K562 (cell line): Measurements from ENCODE around the gene COPS8. TPM values are rescaled to one million over a fixed set of nuclear protein-coding genes. Genes with fewer than 3 reads are reported as not detected.

Experiments used
- ATAC-seq: fragments of 200-7000 bp; cut with Tn5 transposase; 3 replicates; pipeline ENCODE4 v1.9.1; 2020; ENCODE audit warnings: moderate library complexity
- BruUV-seq: library from RNA; stranded (reverse); fragments of 400-500 nt; replicated peaks from 2 replicates; lab custom pipeline; 2021; lab: Mats Ljungman, UMichigan
- CTCF ChIA-PET: fragments of 300-600 bp; formaldehyde crosslinking; extraction: SDS; loops from one replicate; lab custom pipeline; 2021; ENCODE audit warnings: low intra/inter-chr PET ratio; lab: Yijun Ruan, JAX
- POLR2A ChIA-PET: fragments of 300-600, 350-650 bp; sonication (Branson Sonifier 250); formaldehyde crosslinking; extraction: SDS; loops from one replicate; lab custom pipeline; 2021; ENCODE audit warnings: antibody characterized with exemption, inconsistent platforms; lab: Yijun Ruan, JAX
- DNase-seq, 4 experiments: peaks; one replicate each; pipeline versions ENCODE4 v3.0.0 to v3.0.0-alpha.2; 2011 to 2018; ENCODE audit warnings: low spot score in 3 of 4, mixed read lengths in 3 of 4; ENCODE audit errors: extremely low read depth in 1 of 4
- FAIRE-seq: peaks from 2 replicates; lab custom pipeline; 2011; peaks lifted over from hg19 to GRCh38; lab: Jason Lieb, UNC
- H2AFZ ChIP-seq: 2 replicates; pipeline ENCODE4 v1.6.0; 2011; ENCODE audit warnings: low read depth, low read length, control low read depth, inconsistent platforms
- H3K27ac ChIP-seq: fragments of 200-600 bp; 3 replicates; pipeline ENCODE4 v1.8.0; 2011; ENCODE audit warnings: low read depth, mild to moderate bottlenecking, control low read depth, inconsistent platforms, low read length, moderate library complexity, mixed read lengths; ENCODE audit errors: extremely low read depth
- H3K27me3 ChIP-seq, 2 experiments: fragments of 300-600 bp in 1 of 2; 2 replicates in 1 of 2; 3 replicates in 1 of 2; pipeline versions ENCODE4 v1.6.0 to v1.8.0; 2011; ENCODE audit warnings: inconsistent platforms in 2 of 2, low read length in 2 of 2, mild to moderate bottlenecking in 1 of 2, mixed read lengths in 1 of 2, moderate library complexity in 1 of 2; ENCODE audit not compliant: control insufficient read depth in 2 of 2, insufficient read depth in 2 of 2
- H3K36me3 ChIP-seq: fragments of 300-600 bp; 3 replicates; pipeline ENCODE4 v1.8.0; 2011; ENCODE audit warnings: mild to moderate bottlenecking, low read length, inconsistent platforms; ENCODE audit not compliant: control insufficient read depth, insufficient read depth
- H3K4me1 ChIP-seq, 2 experiments: fragments of 200-600 bp in 1 of 2; replicated peaks in 1 of 2; 2 replicates in 1 of 2; 3 replicates in 1 of 2; pipeline versions ENCODE4 v1.5.1 to v1.8.0; 2011; ENCODE audit warnings: inconsistent platforms in 2 of 2, low read length in 2 of 2, mild to moderate bottlenecking in 1 of 2, mixed read lengths in 1 of 2, moderate library complexity in 1 of 2; ENCODE audit not compliant: control insufficient read depth in 2 of 2, insufficient read depth in 2 of 2
- H3K4me2 ChIP-seq: 2 replicates; pipeline ENCODE4 v1.6.1; 2011; ENCODE audit warnings: low read length, control low read depth, inconsistent platforms, mixed read lengths; ENCODE audit not compliant: insufficient read depth
- H3K4me3 ChIP-seq: fragments of 200-600 bp; sonication (generic), shearing (Covaris generic); 2 replicates; pipeline ENCODE4 v1.5.1; 2016; ENCODE audit warnings: control low read depth, inconsistent platforms
- H3K79me2 ChIP-seq: fragments of 200-600 bp; 3 replicates; pipeline ENCODE4 v1.8.0; 2011; ENCODE audit warnings: low read length, inconsistent platforms; ENCODE audit not compliant: control insufficient read depth, insufficient read depth
- H3K9ac ChIP-seq, 2 experiments: 2 replicates each; pipeline versions ENCODE4 v1.6.0 to v1.6.1; 2011; ENCODE audit warnings: low read depth in 2 of 2, low read length in 2 of 2, control low read depth in 1 of 2, inconsistent platforms in 1 of 2, mild to moderate bottlenecking in 1 of 2, mixed read lengths in 1 of 2; ENCODE audit not compliant: insufficient read depth in 1 of 2
- H3K9me1 ChIP-seq: one replicate; pipeline ENCODE4 v1.6.0; 2011; ENCODE audit warnings: inconsistent platforms, mild to moderate bottlenecking, low read length, moderate library complexity; ENCODE audit not compliant: control insufficient read depth, insufficient read depth
- H3K9me3 ChIP-seq: replicated peaks from 2 replicates; pipeline ENCODE4 v1.5.1; 2011; ENCODE audit warnings: low read depth, low read length, inconsistent platforms; ENCODE audit not compliant: control insufficient read depth, insufficient read depth
- H4K20me1 ChIP-seq: replicated peaks from 2 replicates; pipeline ENCODE4 v1.6.1; 2011; ENCODE audit warnings: low read length, inconsistent platforms, mixed read lengths; ENCODE audit not compliant: control insufficient read depth, insufficient read depth
- CREB5 ChIP-seq: fragments of 250-450 bp; sonication (Bioruptor Pico); IDR thresholded peaks from 2 replicates; pipeline ENCODE4 v1.5.0; 2020; ENCODE audit warnings: mild to moderate bottlenecking
- ELF2 ChIP-seq: fragments of 250-450 bp; sonication (Bioruptor Pico); IDR thresholded peaks from 2 replicates; pipeline ENCODE4 v1.5.0; 2021; ENCODE audit warnings: mild to moderate bottlenecking
- MAFF ChIP-seq: IDR thresholded peaks from 2 replicates; pipeline ENCODE4 v1.6.1; 2012; ENCODE audit warnings: low read length, improper control_type of control experiment
- MEF2D ChIP-seq: conservative IDR thresholded peaks from 2 replicates; pipeline ENCODE4 v1.6.1; 2016; ENCODE audit warnings: low read depth, missing genetic modification characterization, missing compliant biosample characterization
- MXD1 ChIP-seq: fragments of 250-450 bp; sonication (Bioruptor Pico); IDR thresholded peaks from 2 replicates; pipeline ENCODE4 v1.8.0; 2021; ENCODE audit warnings: borderline replicate concordance, mild to moderate bottlenecking, moderate library complexity; ENCODE audit not compliant: poor library complexity, severe bottlenecking
- NCOA6 ChIP-seq: fragments of 450-650 bp; IDR thresholded peaks from 2 replicates; pipeline ENCODE4 v1.6.1; 2017; ENCODE audit warnings: mild to moderate bottlenecking
- NUFIP1 ChIP-seq: fragments of 450-650 bp; IDR thresholded peaks from 2 replicates; pipeline ENCODE4 v1.6.1; 2018; ENCODE audit not compliant: partially characterized antibody
- TRIM28 ChIP-seq: fragments of 450-650 bp; IDR thresholded peaks from 2 replicates; pipeline ENCODE4 v1.6.1; 2017
- WGBS: fragments of 100-300 bp; shearing (Covaris generic); methylation state at CpG from one replicate; pipeline ENCODE4 v1.1.6; 2016; ENCODE audit warnings: low coverage, mixed read lengths; ENCODE audit not compliant: insufficient coverage; ENCODE audit errors: missing lambda C conversion rate; 5-methylcytosine and 5-hydroxymethylcytosine counted together
- in situ Hi-C: fragments of 300-500 bp; cut with MboI; formaldehyde crosslinking; loops from 4 replicates; pipeline ENCODE4 v1.15.0; 2018; ENCODE audit warnings: inconsistent platforms, mixed read lengths
- intact Hi-C: fragments of 100-400 bp; cut with micrococcal nuclease; formaldehyde crosslinking; loops from 2 replicates; pipeline ENCODE4 v1.14.2; 2022
- polyA plus RNA-seq, 8 experiments: library from polyadenylated mRNA; depleted of rRNA in 4 of 8; stranded (reverse) in 5 of 8; unstranded in 3 of 8; fragments of >200 nt; fragmentation: Nextera tagmentation in 2 of 8; fragmentation: Illumina TruSeq in 1 of 8; extraction: Ambion mirVana in 2 of 8; extraction: Trizol in 1 of 8; gene quantifications; 2 replicates each; pipeline versions ENCODE4 v1.2.1 to v1.2.3, GENCODE V29; 2011 to 2014; ENCODE audit warnings: inconsistent platforms in 1 of 8, missing spikeins in 1 of 8
- total RNA-seq, 7 experiments: library from RNA; depleted of rRNA in 6 of 7; stranded (reverse); fragments of >200 nt in 6 of 7; fragmentation: Illumina TruSeq in 2 of 7; extraction: Trizol in 2 of 7; gene quantifications; 2 replicates each; pipeline versions ENCODE4 v1.2.1 to v1.2.3, GENCODE V29; 2011 to 2021; ENCODE audit warnings: low replicate concordance in 1 of 7
- TF ChIP-seq, protein P1 (sequence below), 3 experiments: fragments of 200-800 bp in 1 of 3; fragments of 250-450 bp in 1 of 3; fragments of 450-650 bp in 1 of 3; sonication (Bioruptor Pico) in 1 of 3; sonication (Bioruptor generic) in 1 of 3; formaldehyde crosslinking in 1 of 3; IDR thresholded peaks; 2 replicates each; pipeline versions ENCODE4 v1.6.1 to v1.8.0; 2016 to 2022; ENCODE audit warnings: mild to moderate bottlenecking in 2 of 3, missing genetic modification characterization in 2 of 3, missing compliant biosample characterization in 1 of 3, moderate library complexity in 1 of 3
- TF ChIP-seq, protein P2 (sequence below): fragments of 450-650 bp; IDR thresholded peaks from one replicate; pipeline ENCODE4 v1.6.1; 2018; ENCODE audit warnings: mild to moderate bottlenecking, moderate library complexity; ENCODE audit not compliant: partially characterized antibody

The COPS8 gene
- total and polyA plus RNA-seq, 9 of the 15 experiments (the other 6 are each of a cell fraction or from before 2014, with no cell fraction given), result 28.2 to 97.3 (median 58.9) TPM

DNA sequence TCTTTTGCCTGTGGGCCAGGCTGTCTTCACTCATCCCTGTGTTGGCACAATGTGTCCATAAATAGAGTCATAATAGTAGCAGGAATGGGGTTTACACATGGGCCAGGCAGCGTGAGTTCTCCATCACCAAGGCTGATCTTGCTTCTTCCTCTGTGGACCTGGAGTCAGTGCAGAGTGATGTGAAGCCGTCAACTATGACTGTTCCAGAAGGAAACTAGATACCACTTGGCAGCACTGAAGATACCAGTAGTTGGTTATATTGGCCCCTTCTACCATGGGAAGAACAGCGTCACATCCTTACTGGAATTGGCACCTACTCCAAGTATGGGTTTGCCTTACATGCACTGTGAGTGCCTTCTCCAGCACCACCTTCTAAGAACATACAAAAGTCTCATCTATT, 30.2 kb downstream of the COPS8 start (continued):
- no peak for TF ChIP-seq CREB5

DNA sequence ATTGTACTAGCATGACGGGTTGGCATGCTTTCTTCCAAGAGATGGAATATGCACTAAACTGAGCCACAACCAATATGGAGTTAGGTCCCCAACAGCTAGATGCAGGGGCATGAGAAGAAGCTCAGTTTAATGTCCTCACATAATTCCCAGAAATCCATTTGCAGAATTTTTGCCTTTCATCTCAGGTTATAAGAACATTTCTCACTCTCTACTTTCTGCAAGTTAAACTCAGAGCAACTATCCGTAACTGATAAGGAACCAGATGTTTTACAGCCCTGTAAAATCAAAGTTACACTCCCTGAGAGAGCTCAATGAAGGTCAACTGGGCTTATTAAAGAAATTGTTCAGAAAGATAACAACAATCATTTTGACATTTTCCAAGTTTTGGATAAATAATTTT, 30.7 kb downstream of the COPS8 start:
- no peak overlapping the region for H3K4me3 ChIP-seq
- intact Hi-C loops, result no loop called here
- H3K4me1 ChIP-seq, result no peaks in the 10 kb centered on the region
- DNase-seq, result no peak
- no peaks in the 10 kb centered on the region for H3K9me1 ChIP-seq
- H3K9me3 ChIP-seq, result no peaks in the 10 kb centered on the region
- TF ChIP-seq, protein P1, sequence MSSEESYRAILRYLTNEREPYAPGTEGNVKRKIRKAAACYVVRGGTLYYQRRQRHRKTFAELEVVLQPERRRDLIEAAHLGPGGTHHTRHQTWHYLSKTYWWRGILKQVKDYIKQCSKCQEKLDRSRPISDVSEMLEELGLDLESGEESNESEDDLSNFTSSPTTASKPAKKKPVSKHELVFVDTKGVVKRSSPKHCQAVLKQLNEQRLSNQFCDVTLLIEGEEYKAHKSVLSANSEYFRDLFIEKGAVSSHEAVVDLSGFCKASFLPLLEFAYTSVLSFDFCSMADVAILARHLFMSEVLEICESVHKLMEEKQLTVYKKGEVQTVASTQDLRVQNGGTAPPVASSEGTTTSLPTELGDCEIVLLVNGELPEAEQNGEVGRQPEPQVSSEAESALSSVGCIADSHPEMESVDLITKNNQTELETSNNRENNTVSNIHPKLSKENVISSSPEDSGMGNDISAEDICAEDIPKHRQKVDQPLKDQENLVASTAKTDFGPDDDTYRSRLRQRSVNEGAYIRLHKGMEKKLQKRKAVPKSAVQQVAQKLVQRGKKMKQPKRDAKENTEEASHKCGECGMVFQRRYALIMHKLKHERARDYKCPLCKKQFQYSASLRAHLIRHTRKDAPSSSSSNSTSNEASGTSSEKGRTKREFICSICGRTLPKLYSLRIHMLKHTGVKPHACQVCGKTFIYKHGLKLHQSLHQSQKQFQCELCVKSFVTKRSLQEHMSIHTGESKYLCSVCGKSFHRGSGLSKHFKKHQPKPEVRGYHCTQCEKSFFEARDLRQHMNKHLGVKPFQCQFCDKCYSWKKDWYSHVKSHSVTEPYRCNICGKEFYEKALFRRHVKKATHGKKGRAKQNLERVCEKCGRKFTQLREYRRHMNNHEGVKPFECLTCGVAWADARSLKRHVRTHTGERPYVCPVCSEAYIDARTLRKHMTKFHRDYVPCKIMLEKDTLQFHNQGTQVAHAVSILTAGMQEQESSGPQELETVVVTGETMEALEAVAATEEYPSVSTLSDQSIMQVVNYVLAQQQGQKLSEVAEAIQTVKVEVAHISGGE (CRISPR knock-in tag; IDR thresholded peaks at IDR 0.05), result no peak
- TF ChIP-seq MAFF (no peak), MEF2D (tag) (no peak), NCOA6 (no peak), TRIM28 (no peak), MXD1 (CRISPR knock-in tag) (no peak), NUFIP1 (no peak), ELF2 (CRISPR knock-in tag) (no peak)
- TF ChIP-seq, protein P2, sequence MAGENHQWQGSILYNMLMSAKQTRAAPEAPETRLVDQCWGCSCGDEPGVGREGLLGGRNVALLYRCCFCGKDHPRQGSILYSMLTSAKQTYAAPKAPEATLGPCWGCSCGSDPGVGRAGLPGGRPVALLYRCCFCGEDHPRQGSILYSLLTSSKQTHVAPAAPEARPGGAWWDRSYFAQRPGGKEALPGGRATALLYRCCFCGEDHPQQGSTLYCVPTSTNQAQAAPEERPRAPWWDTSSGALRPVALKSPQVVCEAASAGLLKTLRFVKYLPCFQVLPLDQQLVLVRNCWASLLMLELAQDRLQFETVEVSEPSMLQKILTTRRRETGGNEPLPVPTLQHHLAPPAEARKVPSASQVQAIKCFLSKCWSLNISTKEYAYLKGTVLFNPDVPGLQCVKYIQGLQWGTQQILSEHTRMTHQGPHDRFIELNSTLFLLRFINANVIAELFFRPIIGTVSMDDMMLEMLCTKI, result no peak
- WGBS, result 0% methylated on average over 2 of the region's 2 CpGs
- ATAC-seq, result no peak
- no peak for FAIRE-seq
- H3K27me3 ChIP-seq, result no peaks in the 10 kb centered on the region
- no peaks in the 10 kb centered on the region for H3K79me2 ChIP-seq
- no peak overlapping the region for H3K27ac ChIP-seq
- ChIA-PET CTCF (no interaction called here), POLR2A (no interaction called here)
- no peak overlapping the region for H3K4me2 ChIP-seq
- in situ Hi-C loops, result no loop called here
- BruUV-seq, result no TSS peak
- no peaks in the 10 kb centered on the region for H4K20me1 ChIP-seq
- no peak overlapping the region for H3K9ac ChIP-seq
- no peaks in the 10 kb centered on the region for H3K36me3 ChIP-seq
- H2AFZ ChIP-seq, result no peak overlapping the region
